ENCODE data around the gene DGCR6L.
"Not testable (repeated sequence)": the region's sequence is repeated elsewhere in the genome, so short reads cannot be mapped to it uniquely, and the experiment has no call there.

DNA sequence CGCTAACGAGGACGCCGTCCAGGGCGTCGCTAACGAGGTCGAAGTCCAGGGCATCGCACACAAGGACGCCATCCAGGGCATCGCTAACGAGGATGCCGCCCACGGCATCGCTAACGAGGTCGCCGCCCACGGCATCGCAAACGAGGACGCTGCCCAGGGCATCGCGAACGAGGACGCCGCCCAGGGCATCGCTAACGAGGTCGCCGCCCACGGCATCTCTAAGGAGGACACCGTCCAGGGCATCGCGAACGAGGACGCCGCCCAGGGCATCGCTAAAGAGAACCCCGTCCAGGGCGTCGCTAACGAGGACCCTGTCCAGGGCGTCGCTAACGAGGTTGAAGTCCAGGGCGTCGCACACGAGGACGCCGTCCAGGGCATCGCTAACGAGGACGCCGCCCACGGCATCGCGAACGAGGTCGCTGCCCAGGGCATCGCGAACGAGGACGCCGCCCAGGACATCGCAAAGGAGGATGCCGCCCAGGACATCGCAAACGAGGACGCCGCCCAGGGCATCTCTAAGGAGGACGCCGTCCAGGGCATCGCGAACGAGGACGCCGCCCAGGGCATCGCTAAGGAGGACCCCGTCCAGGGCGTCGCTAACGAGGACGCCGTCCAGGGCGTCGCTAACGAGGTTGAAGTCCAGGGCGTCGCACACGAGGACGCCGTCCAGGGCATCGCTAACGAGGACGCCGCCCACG, 36.2 kb upstream of the DGCR6L start:
- TF ChIP-seq EZH2 (IDR thresholded peaks at IDR 0.05; ENCODE audit: borderline replicate concordance, low read length) = not testable (repeated sequence)
- TF ChIP-seq, protein P1, sequence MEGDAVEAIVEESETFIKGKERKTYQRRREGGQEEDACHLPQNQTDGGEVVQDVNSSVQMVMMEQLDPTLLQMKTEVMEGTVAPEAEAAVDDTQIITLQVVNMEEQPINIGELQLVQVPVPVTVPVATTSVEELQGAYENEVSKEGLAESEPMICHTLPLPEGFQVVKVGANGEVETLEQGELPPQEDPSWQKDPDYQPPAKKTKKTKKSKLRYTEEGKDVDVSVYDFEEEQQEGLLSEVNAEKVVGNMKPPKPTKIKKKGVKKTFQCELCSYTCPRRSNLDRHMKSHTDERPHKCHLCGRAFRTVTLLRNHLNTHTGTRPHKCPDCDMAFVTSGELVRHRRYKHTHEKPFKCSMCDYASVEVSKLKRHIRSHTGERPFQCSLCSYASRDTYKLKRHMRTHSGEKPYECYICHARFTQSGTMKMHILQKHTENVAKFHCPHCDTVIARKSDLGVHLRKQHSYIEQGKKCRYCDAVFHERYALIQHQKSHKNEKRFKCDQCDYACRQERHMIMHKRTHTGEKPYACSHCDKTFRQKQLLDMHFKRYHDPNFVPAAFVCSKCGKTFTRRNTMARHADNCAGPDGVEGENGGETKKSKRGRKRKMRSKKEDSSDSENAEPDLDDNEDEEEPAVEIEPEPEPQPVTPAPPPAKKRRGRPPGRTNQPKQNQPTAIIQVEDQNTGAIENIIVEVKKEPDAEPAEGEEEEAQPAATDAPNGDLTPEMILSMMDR (conservative IDR thresholded peaks at IDR 0.05 in 1 of 2, IDR thresholded peaks at IDR 0.05 in 1 of 2; ENCODE audit: extremely low read depth in 1 of 2, insufficient read depth in 1 of 2, low read depth in 1 of 2, low read length in 2 of 2) = not testable (repeated sequence)
